SK-N-SH treated with all-trans-retinoic acid at 6 μM for 48 hours (cell line): Measurements from ENCODE around the gene ANKDD1A.

Source experiments
- ARNTL ChIP-seq: fragments of 450-650 bp; formaldehyde crosslinking; IDR thresholded peaks from 2 replicates; pipeline ENCODE4 v1.5.0; 2020; ENCODE audit warnings: low read depth, mild to moderate bottlenecking, moderate library complexity, borderline replicate concordance
- CSDC2 ChIP-seq: fragments of 250-450 bp; sonication (Bioruptor Pico); IDR thresholded peaks from 2 replicates; pipeline ENCODE4 v1.5.0; 2020; ENCODE audit warnings: mild to moderate bottlenecking, moderate library complexity
- CSRNP3 ChIP-seq: fragments of 250-450 bp; sonication (Bioruptor Pico); IDR thresholded peaks from 2 replicates; pipeline ENCODE4 v1.5.1; 2021; ENCODE audit warnings: mild to moderate bottlenecking, moderate library complexity
- ESRRG ChIP-seq: fragments of 250-450 bp; sonication (Bioruptor Pico); IDR thresholded peaks from 2 replicates; pipeline ENCODE4 v1.6.1; 2021; ENCODE audit warnings: mild to moderate bottlenecking
- PATZ1 ChIP-seq: fragments of 250-450 bp; sonication (Bioruptor Pico); IDR thresholded peaks from 2 replicates; pipeline ENCODE4 v1.8.0; 2020; ENCODE audit warnings: mild to moderate bottlenecking, moderate library complexity, borderline replicate concordance
- POU6F1 ChIP-seq: fragments of 250-450 bp; sonication (Bioruptor Pico); IDR thresholded peaks from 2 replicates; pipeline ENCODE4 v1.8.0; 2021; ENCODE audit warnings: low read depth, mild to moderate bottlenecking, moderate library complexity, borderline replicate concordance
- PPARA ChIP-seq: fragments of 250-450 bp; sonication (Bioruptor Pico); IDR thresholded peaks from 2 replicates; pipeline ENCODE4 v1.5.0; 2020; ENCODE audit warnings: mild to moderate bottlenecking, borderline replicate concordance
- RARB ChIP-seq: fragments of 250-450 bp; sonication (Bioruptor Pico); IDR thresholded peaks from 2 replicates; pipeline ENCODE4 v1.8.0; 2021; ENCODE audit warnings: mild to moderate bottlenecking, moderate library complexity
- TCF4 ChIP-seq: fragments of 250-450 bp; sonication (Bioruptor Pico); IDR thresholded peaks from 2 replicates; pipeline ENCODE4 v1.8.0; 2021; ENCODE audit warnings: mild to moderate bottlenecking, moderate library complexity, borderline replicate concordance
- ZFP30 ChIP-seq: fragments of 450-650 bp; formaldehyde crosslinking; IDR thresholded peaks from 2 replicates; pipeline ENCODE4 v1.5.0; 2022; ENCODE audit warnings: mild to moderate bottlenecking, moderate library complexity
- ZNF565 ChIP-seq: fragments of 450-650 bp; formaldehyde crosslinking; conservative IDR thresholded peaks from 2 replicates; pipeline ENCODE4 v1.5.0; 2020; ENCODE audit warnings: low read depth, mild to moderate bottlenecking, moderate library complexity
- ZNF70 ChIP-seq: fragments of 450-650 bp; formaldehyde crosslinking; IDR thresholded peaks from 2 replicates; pipeline ENCODE4 v1.5.0; 2020; ENCODE audit warnings: mild to moderate bottlenecking, moderate library complexity
- ZNF8 ChIP-seq: fragments of 450-650 bp; formaldehyde crosslinking; IDR thresholded peaks from 2 replicates; pipeline ENCODE4 v1.5.0; 2020; ENCODE audit warnings: mild to moderate bottlenecking, moderate library complexity
- TF ChIP-seq, protein P1 (sequence below): fragments of 250-450 bp; sonication (Bioruptor Pico); IDR thresholded peaks from 2 replicates; pipeline ENCODE4 v1.5.1; 2020; ENCODE audit warnings: low read depth, mild to moderate bottlenecking, moderate library complexity

DNA sequence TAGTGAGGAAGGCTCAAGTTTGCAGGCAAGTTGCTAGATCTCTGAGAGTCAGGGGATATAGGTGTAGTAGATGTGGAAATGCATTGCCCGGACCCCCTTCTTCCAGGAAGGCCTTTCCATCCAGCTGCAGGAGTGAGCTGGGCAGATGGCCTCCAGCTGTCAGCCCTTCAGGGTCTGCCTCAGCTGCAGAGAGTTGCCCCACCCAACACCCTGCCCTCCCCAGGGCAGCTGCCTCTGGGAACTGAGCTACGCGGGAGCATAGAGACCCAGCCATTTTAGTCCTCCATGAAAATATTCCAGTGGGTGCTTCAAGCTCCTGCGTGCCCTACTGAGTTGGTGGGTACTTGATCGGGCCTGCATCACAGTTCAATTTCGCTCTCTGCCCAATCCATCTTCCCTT is 48.5 kb downstream of the ANKDD1A start:
- TF ChIP-seq ESRRG (no peak), ZFP30 (no peak), ARNTL (CRISPR knock-in tag) (no peak), RARB (CRISPR knock-in tag) (no peak), CSRNP3 (CRISPR knock-in tag) (no peak), CSDC2 (CRISPR knock-in tag) (no peak), ZNF565 (CRISPR knock-in tag) (no peak), ZNF8 (CRISPR knock-in tag) (no peak), POU6F1 (CRISPR knock-in tag) (no peak), PATZ1 (CRISPR knock-in tag) (no peak), PPARA (CRISPR knock-in tag) (no peak), ZNF70 (no peak), TCF4 (CRISPR knock-in tag) (no peak)
- TF ChIP-seq, protein P1, sequence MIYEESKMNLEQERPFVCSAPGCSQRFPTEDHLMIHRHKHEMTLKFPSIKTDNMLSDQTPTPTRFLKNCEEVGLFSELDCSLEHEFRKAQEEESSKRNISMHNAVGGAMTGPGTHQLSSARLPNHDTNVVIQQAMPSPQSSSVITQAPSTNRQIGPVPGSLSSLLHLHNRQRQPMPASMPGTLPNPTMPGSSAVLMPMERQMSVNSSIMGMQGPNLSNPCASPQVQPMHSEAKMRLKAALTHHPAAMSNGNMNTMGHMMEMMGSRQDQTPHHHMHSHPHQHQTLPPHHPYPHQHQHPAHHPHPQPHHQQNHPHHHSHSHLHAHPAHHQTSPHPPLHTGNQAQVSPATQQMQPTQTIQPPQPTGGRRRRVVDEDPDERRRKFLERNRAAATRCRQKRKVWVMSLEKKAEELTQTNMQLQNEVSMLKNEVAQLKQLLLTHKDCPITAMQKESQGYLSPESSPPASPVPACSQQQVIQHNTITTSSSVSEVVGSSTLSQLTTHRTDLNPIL = no peak
